Naive thymus-derived CD4-positive, alpha-beta T cell (primary cell): Measurements from ENCODE around the gene GABRR1. TPM values are rescaled to one million over a fixed set of nuclear protein-coding genes. Genes with fewer than 3 reads are reported as not detected.

Experiments used
- ATAC-seq: fragments of 150-1000 bp; cut with Tn5 transposase; 2 replicates; pipeline ENCODE4 v1.10.0; 2021; ENCODE audit warnings: mild to moderate bottlenecking, moderate library complexity
- CTCF ChIA-PET: fragments of 350-600 bp; sonication (Branson Sonifier 250); formaldehyde crosslinking; loops from one replicate; lab custom pipeline; 2021; ENCODE audit warnings: antibody characterized with exemption; lab: Charles Lee
- POLR2A ChIA-PET: fragments of 350-600 bp; sonication (Branson Sonifier 250); formaldehyde crosslinking; loops from one replicate; lab custom pipeline; 2021; ENCODE audit warnings: antibody characterized with exemption, inconsistent platforms; lab: Charles Lee
- DNase-seq, 9 donors: peaks; one replicate each; pipeline versions ENCODE4 v3.0.0 to v3.0.0-alpha.2; 2020 to 2022; ENCODE audit warnings: mixed read lengths in 1 of 9
- H3K27ac ChIP-seq: one replicate; pipeline ENCODE4 v1.7.0; 2013; ENCODE audit warnings: mild to moderate bottlenecking, low read depth, low read length, moderate library complexity
- H3K27me3 ChIP-seq, 2 donors: one replicate each; pipeline ENCODE4 v1.7.0; 2013; ENCODE audit warnings: low read length in 2 of 2, mild to moderate bottlenecking in 2 of 2, moderate library complexity in 2 of 2; ENCODE audit not compliant: control insufficient read depth in 2 of 2, insufficient read depth in 2 of 2
- H3K36me3 ChIP-seq, 3 experiments: 1 replicate in 2 of 3; 2 replicates in 1 of 3; pipeline ENCODE4 v1.7.0; 2013; ENCODE audit warnings: low read length in 3 of 3, mild to moderate bottlenecking in 3 of 3, moderate library complexity in 1 of 3; ENCODE audit not compliant: insufficient read depth in 3 of 3, control insufficient read depth in 2 of 3
- H3K4me1 ChIP-seq, 2 donors: one replicate each; pipeline ENCODE4 v1.7.0; 2013; ENCODE audit warnings: low read length in 2 of 2, mild to moderate bottlenecking in 2 of 2, moderate library complexity in 1 of 2; ENCODE audit not compliant: control insufficient read depth in 2 of 2, insufficient read depth in 2 of 2
- H3K4me3 ChIP-seq: 2 replicates; pipeline ENCODE4 v1.7.0; 2013; ENCODE audit warnings: mild to moderate bottlenecking, low read length
- H3K9me3 ChIP-seq, 3 experiments: 1 replicate in 2 of 3; 2 replicates in 1 of 3; pipeline ENCODE4 v1.7.0; 2013; ENCODE audit warnings: low read length in 3 of 3; ENCODE audit not compliant: control insufficient read depth in 2 of 3
- H3K27ac Mint-ChIP-seq, 9 donors: one replicate each; pipeline ENCODE4 v1.8.0; 2020 to 2022; ENCODE audit warnings: mixed read lengths in 9 of 9, mild to moderate bottlenecking in 8 of 9, moderate library complexity in 5 of 9, inconsistent platforms in 2 of 9
- H3K27me3 Mint-ChIP-seq, 5 donors: one replicate each; pipeline ENCODE4 v1.8.0; 2021 to 2022; ENCODE audit warnings: mixed read lengths in 5 of 5, mild to moderate bottlenecking in 1 of 5
- H3K36me3 Mint-ChIP-seq, 5 donors: one replicate each; pipeline ENCODE4 v1.8.0; 2020 to 2022; ENCODE audit warnings: mixed read lengths in 5 of 5, mild to moderate bottlenecking in 3 of 5, inconsistent platforms in 1 of 5
- H3K4me1 Mint-ChIP-seq, 7 donors: one replicate each; pipeline ENCODE4 v1.8.0; 2020 to 2022; ENCODE audit warnings: mixed read lengths in 7 of 7, mild to moderate bottlenecking in 3 of 7, inconsistent platforms in 1 of 7
- H3K4me3 Mint-ChIP-seq, 10 donors: one replicate each; pipeline ENCODE4 v1.8.0; 2020 to 2022; ENCODE audit warnings: mild to moderate bottlenecking in 10 of 10, mixed read lengths in 10 of 10, moderate library complexity in 6 of 10, inconsistent platforms in 2 of 10
- H3K9me3 Mint-ChIP-seq, 11 donors: one replicate each; pipeline ENCODE4 v1.8.0; 2020 to 2022; ENCODE audit warnings: mixed read lengths in 11 of 11, mild to moderate bottlenecking in 4 of 11, inconsistent platforms in 1 of 11, moderate library complexity in 1 of 11
- intact Hi-C, 2 donors: fragments of 100-400 bp; cut with micrococcal nuclease; formaldehyde crosslinking; loops; one replicate each; pipeline ENCODE4 v1.15.1; 2023
- polyA plus RNA-seq, 2 donors: library from polyadenylated mRNA; unstranded; fragments of 300-500 nt; fragmentation: Illumina TruSeq; gene quantifications; one replicate each; pipeline ENCODE4 v1.2.3, GENCODE V29; 2021
- total RNA-seq, 6 experiments: library from RNA in 5 of 6; stranded (reverse) in 5 of 6; gene quantifications; 1 replicate in 5 of 6; 2 replicates in 1 of 6; pipeline ENCODE4 v1.2.3 and lab custom pipeline; 2021 to 2026

Gene GABRR1
- total and polyA plus RNA-seq, 7 experiments from 2014 or later: not detected

DNA sequence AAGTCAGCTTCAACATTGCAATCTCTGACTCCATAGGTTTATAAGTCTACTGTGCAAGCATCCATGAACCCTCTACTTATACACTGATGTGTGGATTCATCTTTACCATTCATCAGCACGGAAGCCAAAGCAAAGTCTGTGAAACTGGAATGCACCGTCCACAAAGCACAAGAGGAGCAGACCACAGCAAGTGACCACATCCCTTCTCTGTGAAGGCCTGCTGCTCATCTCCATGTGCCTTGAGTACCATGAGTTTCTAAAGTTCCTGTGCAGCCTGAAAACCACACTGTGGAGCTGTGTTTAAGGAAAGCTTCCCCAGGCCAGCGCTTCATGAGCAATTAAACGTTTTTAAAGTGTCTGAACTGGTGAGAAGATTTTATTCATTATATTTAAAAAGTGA lies 20.0 kb downstream of the GABRR1 start:
- Mint-ChIP-seq H3K27me3 (peaks cover 7 to 20% (median 7%) of the 10 kb centered on the region in 5 donors), H3K9me3 (peaks cover 8 to 35% (median 18%) of the 10 kb centered on the region in 11 donors), H3K27ac (no peak overlapping the region), H3K36me3 (peaks cover 0 to 11% (median 3%) of the 10 kb centered on the region in 5 donors), H3K4me3 (no peak overlapping the region), H3K4me1 (no peaks in the 10 kb centered on the region)
- Histone ChIP-seq H3K27ac (no peak overlapping the region), H3K27me3 (no peaks in the 10 kb centered on the region), H3K4me3 (no peak overlapping the region), H3K9me3 (peaks cover 0 to 15% (median 0%) of the 10 kb centered on the region in 3 experiments), H3K36me3 (no peaks in the 10 kb centered on the region), H3K4me1 (no peaks in the 10 kb centered on the region)
- ChIA-PET CTCF (no interaction called here), POLR2A (no interaction called here)
- DNase-seq (no peak), ATAC-seq (no peak)
- intact Hi-C loops: no loop called here

DNA sequence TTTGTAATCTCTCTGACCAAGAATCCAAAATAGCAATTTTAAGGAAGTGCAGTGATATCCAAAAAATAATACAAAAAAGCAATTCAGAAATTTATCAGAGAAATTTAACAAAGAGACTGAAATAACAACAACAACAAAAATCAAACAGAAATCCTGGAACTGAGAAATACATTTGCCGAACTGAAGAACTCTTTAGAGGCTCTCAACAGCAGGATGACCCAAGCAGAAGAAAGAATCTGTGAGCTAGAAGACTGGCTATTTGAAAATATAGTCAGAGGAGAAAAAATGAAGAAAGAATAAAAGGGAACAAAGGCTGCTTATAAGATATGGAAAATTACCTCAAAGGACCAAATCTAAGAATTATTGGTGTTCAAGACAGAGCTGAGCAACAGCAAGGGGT lies 22.6 kb downstream of the GABRR1 start:
- ChIA-PET POLR2A (no interaction called here), CTCF (no interaction called here)
- Mint-ChIP-seq H3K36me3 (peaks cover 0 to 11% (median 3%) of the 10 kb centered on the region in 5 donors), H3K27ac (no peak overlapping the region), H3K4me3 (no peak overlapping the region), H3K9me3 (peaks cover 8 to 35% (median 19%) of the 10 kb centered on the region in 11 donors), H3K4me1 (no peaks in the 10 kb centered on the region), H3K27me3 (peaks cover 7 to 20% (median 11%) of the 10 kb centered on the region in 5 donors)
- no peak for ATAC-seq
- no peaks in the 10 kb centered on the region for H3K27me3 ChIP-seq
- H3K4me3 ChIP-seq: no peak overlapping the region
- H3K4me1 ChIP-seq: no peaks in the 10 kb centered on the region
- H3K36me3 ChIP-seq: no peaks in the 10 kb centered on the region
- no peak overlapping the region for H3K27ac ChIP-seq
- no peak for DNase-seq
- peaks cover 0 to 15% (median 0%) of the 10 kb centered on the region in 3 experiments for H3K9me3 ChIP-seq
- intact Hi-C loops: no loop called here

DNA sequence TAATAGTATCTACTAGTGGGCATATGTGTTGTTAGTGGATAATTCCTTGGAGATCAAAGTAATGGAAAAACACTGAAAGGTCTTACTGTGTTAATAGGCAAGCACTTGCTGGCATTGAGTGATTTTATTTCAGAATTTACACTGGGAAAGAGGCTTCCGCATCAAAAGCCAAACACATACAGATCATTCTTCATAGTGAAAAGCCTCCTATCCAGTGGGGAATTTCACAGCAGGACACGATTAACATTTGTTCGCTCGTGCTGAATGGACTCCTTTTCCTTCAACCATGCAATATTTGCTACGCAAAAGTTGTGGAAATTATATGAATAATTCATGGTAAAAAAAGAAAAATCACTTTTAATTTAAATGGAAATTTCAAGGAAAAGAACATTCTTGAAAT lies 26.4 kb downstream of the GABRR1 start:
- ATAC-seq: no peak
- no peak overlapping the region for H3K4me3 ChIP-seq
- no peak overlapping the region for H3K27ac ChIP-seq
- ChIA-PET CTCF (no interaction called here), POLR2A (no interaction called here)
- peaks cover 0 to 13% (median 0%) of the 10 kb centered on the region in 3 experiments for H3K9me3 ChIP-seq
- no peaks in the 10 kb centered on the region for H3K36me3 ChIP-seq
- Mint-ChIP-seq H3K9me3 (peaks cover 8 to 29% (median 19%) of the 10 kb centered on the region in 11 donors), H3K27me3 (peaks cover 8 to 20% (median 13%) of the 10 kb centered on the region in 5 donors), H3K27ac (no peak overlapping the region), H3K4me3 (no peak overlapping the region), H3K36me3 (peaks cover 0 to 11% (median 3%) of the 10 kb centered on the region in 5 donors), H3K4me1 (no peaks in the 10 kb centered on the region)
- H3K27me3 ChIP-seq: no peaks in the 10 kb centered on the region
- no peaks in the 10 kb centered on the region for H3K4me1 ChIP-seq
- no peak for DNase-seq
- intact Hi-C loops: no loop called here

DNA sequence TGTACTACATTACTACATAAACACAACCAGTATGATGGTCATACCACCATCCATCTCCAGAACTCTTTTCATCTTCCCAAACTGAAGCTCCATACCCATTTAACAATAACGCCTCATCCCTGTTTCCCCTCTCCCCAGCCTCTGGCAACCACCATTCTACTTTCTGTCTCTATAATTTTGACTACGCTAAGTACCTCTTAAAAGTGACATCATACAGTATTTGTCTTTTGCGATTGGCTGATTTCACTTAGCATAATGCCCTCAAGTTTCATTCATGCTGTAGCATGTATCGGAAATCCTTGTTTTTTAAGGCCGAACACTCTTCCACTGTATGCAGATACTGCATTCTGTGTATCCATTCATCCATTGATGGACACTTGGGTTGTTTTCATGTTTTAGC lies 29.7 kb downstream of the GABRR1 start:
- Mint-ChIP-seq H3K4me3 (no peak overlapping the region), H3K9me3 (peaks cover 0 to 4% (median 0%) of the 10 kb centered on the region in 11 donors), H3K4me1 (no peaks in the 10 kb centered on the region), H3K36me3 (no peaks in the 10 kb centered on the region), H3K27ac (no peak overlapping the region), H3K27me3 (peaks cover 3 to 20% (median 9%) of the 10 kb centered on the region in 5 donors)
- CTCF ChIA-PET: no interaction called here
- Histone ChIP-seq H3K9me3 (no peaks in the 10 kb centered on the region), H3K27ac (no peak overlapping the region), H3K36me3 (no peaks in the 10 kb centered on the region), H3K27me3 (no peaks in the 10 kb centered on the region), H3K4me1 (no peaks in the 10 kb centered on the region), H3K4me3 (no peak overlapping the region)
- ATAC-seq: no peak
- POLR2A ChIA-PET: no interaction called here
- intact Hi-C loops: no loop called here
- no peak for DNase-seq

DNA sequence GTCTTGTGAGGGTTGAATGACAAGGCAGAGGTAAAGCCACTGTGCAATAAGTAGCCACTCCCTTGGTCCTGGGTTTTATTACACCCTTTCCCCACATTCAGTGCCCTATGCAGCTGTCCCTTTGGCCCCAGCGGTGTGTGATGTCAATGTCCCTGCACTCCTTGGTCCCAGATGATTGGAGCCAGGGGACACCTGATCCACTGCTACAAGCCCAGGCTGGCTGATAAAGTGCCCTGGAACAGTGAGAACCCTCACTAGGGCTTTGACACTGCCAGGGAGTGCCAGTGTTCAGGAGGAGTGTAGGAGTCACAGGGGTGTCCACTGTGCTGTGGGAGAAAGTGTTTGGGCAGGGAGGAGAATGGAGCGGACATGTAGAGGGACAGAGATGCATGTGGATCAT lies 30.4 kb downstream of the GABRR1 start:
- H3K27me3 ChIP-seq: no peaks in the 10 kb centered on the region
- peaks cover 0 to 2% (median 0%) of the 10 kb centered on the region in 11 donors for H3K9me3 Mint-ChIP-seq
- CTCF ChIA-PET: no interaction called here
- no peak for DNase-seq
- ATAC-seq: no peak
- H3K27ac Mint-ChIP-seq: no peak overlapping the region
- H3K27ac ChIP-seq: no peak overlapping the region
- H3K4me1 Mint-ChIP-seq: no peaks in the 10 kb centered on the region
- H3K36me3 ChIP-seq: no peaks in the 10 kb centered on the region
- peaks cover 1 to 15% (median 11%) of the 10 kb centered on the region in 5 donors for H3K27me3 Mint-ChIP-seq
- no peaks in the 10 kb centered on the region for H3K4me1 ChIP-seq
- no peaks in the 10 kb centered on the region for H3K36me3 Mint-ChIP-seq
- H3K9me3 ChIP-seq: no peaks in the 10 kb centered on the region
- POLR2A ChIA-PET: no interaction called here
- H3K4me3 ChIP-seq: no peak overlapping the region
- intact Hi-C loops: no loop called here
- no peak overlapping the region for H3K4me3 Mint-ChIP-seq

DNA sequence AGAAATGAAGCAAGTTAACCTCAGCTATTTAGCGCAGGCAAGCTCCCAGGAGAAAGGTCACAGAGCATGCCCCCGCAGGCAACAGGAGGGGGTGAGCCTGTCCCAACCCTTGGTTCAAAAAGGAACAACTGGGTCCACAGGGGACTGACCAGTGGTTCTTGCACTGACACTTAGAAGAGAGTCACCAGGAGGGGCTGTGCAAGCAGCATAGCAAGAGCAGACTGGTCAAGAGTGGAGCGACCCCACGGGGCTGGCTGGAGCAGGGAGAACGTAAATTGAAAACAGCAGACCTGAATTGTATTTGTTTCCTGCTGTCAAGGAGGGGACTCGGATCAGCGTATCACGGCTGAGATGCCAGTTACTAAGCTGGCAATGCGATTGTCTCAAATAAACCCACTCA lies 32.8 kb downstream of the GABRR1 start:
- peaks cover 0 to 2% (median 0%) of the 10 kb centered on the region in 11 donors for H3K9me3 Mint-ChIP-seq
- H3K4me1 Mint-ChIP-seq: peaks cover 0 to 1% (median 0%) of the 10 kb centered on the region in 7 donors
- ATAC-seq: no peak
- no peak overlapping the region for H3K27ac Mint-ChIP-seq
- ChIA-PET POLR2A (interaction anchor here (0.6 kb wide), 1 partner anchor 1351 kb away, joined by 3 read pairs; no protein-coding TSS in a partner anchor), CTCF (no interaction called here)
- Histone ChIP-seq H3K9me3 (no peaks in the 10 kb centered on the region), H3K4me3 (no peak overlapping the region), H3K27ac (no peak overlapping the region), H3K36me3 (no peaks in the 10 kb centered on the region), H3K4me1 (no peaks in the 10 kb centered on the region), H3K27me3 (no peaks in the 10 kb centered on the region)
- H3K36me3 Mint-ChIP-seq: no peaks in the 10 kb centered on the region
- H3K4me3 Mint-ChIP-seq: no peak overlapping the region
- no peak for DNase-seq
- H3K27me3 Mint-ChIP-seq: peaks cover 4 to 15% (median 12%) of the 10 kb centered on the region in 5 donors
- intact Hi-C loops: no loop called here

DNA sequence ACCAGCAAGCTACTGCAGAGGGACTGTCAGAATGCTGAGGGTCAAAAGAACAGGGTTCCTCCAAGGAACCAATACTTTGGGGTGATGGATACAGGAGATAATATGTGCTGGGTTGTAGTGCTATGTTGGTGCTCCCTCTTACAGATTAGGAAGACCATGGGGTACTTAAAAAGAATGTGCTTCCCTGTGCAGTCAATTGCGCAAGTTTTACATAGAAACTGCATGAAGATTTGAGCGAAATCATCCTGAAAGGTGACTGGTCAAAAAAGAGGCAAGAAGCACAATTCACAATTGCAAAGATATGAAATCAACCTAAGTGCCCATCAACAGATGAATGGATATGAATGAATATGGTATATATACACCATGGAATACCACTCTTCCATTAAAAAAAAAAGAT lies 33.9 kb downstream of the GABRR1 start:
- H3K27me3 Mint-ChIP-seq: peaks cover 2 to 15% (median 7%) of the 10 kb centered on the region in 5 donors
- peaks cover 0 to 1% (median 0%) of the 10 kb centered on the region in 7 donors for H3K4me1 Mint-ChIP-seq
- Histone ChIP-seq H3K4me3 (no peak overlapping the region), H3K36me3 (no peaks in the 10 kb centered on the region), H3K4me1 (no peaks in the 10 kb centered on the region), H3K27ac (no peak overlapping the region), H3K27me3 (no peaks in the 10 kb centered on the region), H3K9me3 (no peaks in the 10 kb centered on the region)
- H3K36me3 Mint-ChIP-seq: no peaks in the 10 kb centered on the region
- DNase-seq (no peak), ATAC-seq (no peak)
- intact Hi-C loops: no loop called here
- H3K9me3 Mint-ChIP-seq: no peaks in the 10 kb centered on the region
- CTCF ChIA-PET: no interaction called here
- H3K4me3 Mint-ChIP-seq: no peak overlapping the region
- POLR2A ChIA-PET: no interaction called here
- no peak overlapping the region for H3K27ac Mint-ChIP-seq
